SK-N-MC (cell line): ENCODE results near the gene CDH12.

Source experiments
- DNase-seq: peaks from one replicate; pipeline ENCODE4 v3.0.0-alpha.2; 2011; ENCODE audit warnings: low read depth, low spot score
- H3K27ac ChIP-seq: fragments of 200-600 bp; sonication (generic); 2 replicates; pipeline ENCODE4 v1.5.1; 2016; ENCODE audit warnings: mixed run types
- H3K36me3 ChIP-seq: fragments of 200-600 bp; sonication (generic); 2 replicates; pipeline ENCODE4 v1.6.1; 2017; ENCODE audit warnings: antibody characterized with exemption, low read length, mixed read lengths; ENCODE audit not compliant: insufficient read depth
- H3K4me3 ChIP-seq: fragments of 200-600 bp; sonication (generic); 2 replicates; pipeline ENCODE4 v1.5.1; 2016
- H3K9ac ChIP-seq: fragments of 200-600 bp; sonication (generic); 2 replicates; pipeline ENCODE4 v1.8.0; 2017; ENCODE audit warnings: mixed run types, mixed read lengths; ENCODE audit not compliant: insufficient read length
- H3K9me3 ChIP-seq: fragments of 200-600 bp; sonication (generic); 2 replicates; pipeline ENCODE4 v1.6.1; 2017; ENCODE audit warnings: low read depth, mild to moderate bottlenecking, antibody characterized with exemption, low read length, moderate library complexity, mixed read lengths
- EZH2 ChIP-seq: fragments of 200-600 bp; sonication (generic); IDR thresholded peaks from one replicate; pipeline ENCODE4 v1.6.1; 2017; ENCODE audit warnings: antibody characterized with exemption
- FOXP2 ChIP-seq: optimal IDR thresholded peaks from 2 replicates; pipeline ENCODE3; 2011; ENCODE audit warnings: mild to moderate bottlenecking, moderate library complexity; ENCODE audit not compliant: insufficient read depth; ENCODE audit errors: extremely low read length, control extremely low read depth
- POLR2AphosphoS5 ChIP-seq: IDR thresholded peaks from 2 replicates; pipeline ENCODE4 v1.6.1; 2012; ENCODE audit warnings: mild to moderate bottlenecking, low read depth, low read length, borderline replicate concordance

The CDH12 gene

GRCh38 chr5:22471154-22471553, 382.0 kb downstream of the CDH12 start:
- no peak for DNase-seq
- H3K36me3 ChIP-seq: no peaks in the 10 kb centered on the region
- TF ChIP-seq POLR2AphosphoS5: no peak
- TF ChIP-seq FOXP2: no peak
- TF ChIP-seq EZH2: no peak
- H3K9ac ChIP-seq: no peak overlapping the region
- H3K4me3 ChIP-seq: no peak overlapping the region
- H3K9me3 ChIP-seq: no peaks in the 10 kb centered on the region
- no peak overlapping the region for H3K27ac ChIP-seq

GRCh38 chr5:22470408-22470807, 382.7 kb downstream of the CDH12 start:
- Histone ChIP-seq H3K9ac (no peak overlapping the region), H3K36me3 (no peaks in the 10 kb centered on the region), H3K4me3 (no peak overlapping the region), H3K27ac (no peak overlapping the region), H3K9me3 (no peaks in the 10 kb centered on the region)
- no peak for DNase-seq
- TF ChIP-seq FOXP2: no peak
- TF ChIP-seq EZH2: no peak
- TF ChIP-seq POLR2AphosphoS5: no peak

- TF ChIP-seq POLR2AphosphoS5: no peak
- TF ChIP-seq FOXP2: no peak
- TF ChIP-seq EZH2: no peak
- H3K27ac ChIP-seq: no peak overlapping the region
- no peak overlapping the region for H3K4me3 ChIP-seq
- no peaks in the 10 kb centered on the region for H3K9me3 ChIP-seq
- DNase-seq: no peak
- H3K9ac ChIP-seq: no peak overlapping the region
- H3K36me3 ChIP-seq: no peaks in the 10 kb centered on the region
Measured at GRCh38 chr5:22465616-22466015, 387.5 kb downstream of the CDH12 start.

- Histone ChIP-seq H3K9me3 (no peaks in the 10 kb centered on the region), H3K9ac (no peak overlapping the region), H3K4me3 (no peak overlapping the region), H3K36me3 (no peaks in the 10 kb centered on the region), H3K27ac (no peak overlapping the region)
- DNase-seq: no peak
- TF ChIP-seq EZH2 (no peak), POLR2AphosphoS5 (no peak), FOXP2 (no peak)
Measured at GRCh38 chr5:22465177-22465576, 388.0 kb downstream of the CDH12 start.

GRCh38 chr5:22460189-22460588, 393.0 kb downstream of the CDH12 start:
- Histone ChIP-seq H3K36me3 (no peaks in the 10 kb centered on the region), H3K9ac (no peak overlapping the region), H3K4me3 (no peak overlapping the region), H3K9me3 (no peaks in the 10 kb centered on the region), H3K27ac (no peak overlapping the region)
- DNase-seq: no peak
- TF ChIP-seq POLR2AphosphoS5: no peak
- no peak for TF ChIP-seq FOXP2
- TF ChIP-seq EZH2: no peak

GRCh38 chr5:22432905-22433304, 420.2 kb downstream of the CDH12 start:
- no peak for DNase-seq
- Histone ChIP-seq H3K36me3 (no peaks in the 10 kb centered on the region), H3K27ac (no peak overlapping the region), H3K9me3 (no peaks in the 10 kb centered on the region), H3K9ac (no peak overlapping the region), H3K4me3 (no peak overlapping the region)
- TF ChIP-seq FOXP2 (no peak), POLR2AphosphoS5 (no peak), EZH2 (no peak)

- Histone ChIP-seq H3K4me3 (no peak overlapping the region), H3K9ac (no peak overlapping the region), H3K9me3 (no peaks in the 10 kb centered on the region), H3K36me3 (no peaks in the 10 kb centered on the region), H3K27ac (no peak overlapping the region)
- no peak for TF ChIP-seq POLR2AphosphoS5
- TF ChIP-seq FOXP2: no peak
- no peak for TF ChIP-seq EZH2
- no peak for DNase-seq
Measured at GRCh38 chr5:22431840-22432239, 421.3 kb downstream of the CDH12 start.

GRCh38 chr5:22431406-22431805, 421.7 kb downstream of the CDH12 start:
- Histone ChIP-seq H3K4me3 (no peak overlapping the region), H3K36me3 (no peaks in the 10 kb centered on the region), H3K9ac (no peak overlapping the region), H3K9me3 (no peaks in the 10 kb centered on the region), H3K27ac (no peak overlapping the region)
- TF ChIP-seq EZH2 (no peak), POLR2AphosphoS5 (no peak), FOXP2 (no peak)
- no peak for DNase-seq
